IMR-90 (cell line): Measurements from ENCODE around the gene RELL1. TPM values are rescaled to one million over a fixed set of nuclear protein-coding genes. Genes with fewer than 3 reads are reported as not detected.

Experiments used
- ATAC-seq: fragments of 200-7000 bp; cut with Tn5 transposase; 2 replicates; pipeline ENCODE4 v1.9.1; 2020; ENCODE audit warnings: low read depth, mild to moderate bottlenecking, moderate library complexity
- BruUV-seq: library from RNA; stranded (reverse); fragments of 400-500 nt; replicated peaks from 2 replicates; lab custom pipeline; 2021; lab: Mats Ljungman, UMichigan
- CTCF ChIA-PET: fragments of 300-600 bp; formaldehyde crosslinking; extraction: SDS; loops from one replicate; lab custom pipeline; 2021; ENCODE audit warnings: antibody characterized with exemption; lab: Yijun Ruan, JAX
- POLR2A ChIA-PET: fragments of 300-600 bp; sonication (Branson Sonifier 250); formaldehyde crosslinking; loops from one replicate; lab custom pipeline; 2022; ENCODE audit warnings: antibody characterized with exemption; ENCODE audit not compliant: unreplicated experiment; lab: Charles Lee
- DNase-seq: peaks from one replicate; pipeline ENCODE4 v3.0.0; 2013
- H2AFZ ChIP-seq: replicated peaks from 2 replicates; pipeline ENCODE3; 2013; ENCODE audit warnings: low read length, mild to moderate bottlenecking; ENCODE audit not compliant: poor library complexity
- H2AK5ac ChIP-seq: 2 replicates; pipeline ENCODE4 v1.6.1; 2013; ENCODE audit warnings: low read depth, low read length, inconsistent platforms
- H2AK9ac ChIP-seq: replicated peaks from 2 replicates; pipeline ENCODE3; 2013; ENCODE audit warnings: mild to moderate bottlenecking, low read depth, low read length, moderate library complexity; ENCODE audit not compliant: poor library complexity
- H2BK120ac ChIP-seq: 2 replicates; pipeline ENCODE4 v1.6.1; 2013; ENCODE audit warnings: low read depth, low read length, inconsistent platforms
- H2BK15ac ChIP-seq: 3 replicates; pipeline ENCODE4 v1.6.1; 2013; ENCODE audit warnings: low read depth, low read length, inconsistent platforms
- H2BK20ac ChIP-seq: 2 replicates; pipeline ENCODE4 v1.6.1; 2013; ENCODE audit warnings: low read depth, mild to moderate bottlenecking, inconsistent platforms, low read length, moderate library complexity
- H2BK5ac ChIP-seq: 2 replicates; pipeline ENCODE4 v1.6.1; 2013; ENCODE audit warnings: mild to moderate bottlenecking, low read depth, low read length, inconsistent platforms; ENCODE audit not compliant: poor library complexity, severe bottlenecking
- H3K14ac ChIP-seq: replicated peaks from 2 replicates; pipeline ENCODE4 v1.6.1; 2013; ENCODE audit warnings: low read depth, low read length, inconsistent platforms
- H3K18ac ChIP-seq: 2 replicates; pipeline ENCODE4 v1.6.1; 2013; ENCODE audit warnings: low read depth, low read length, control low read depth
- H3K23ac ChIP-seq: 2 replicates; pipeline ENCODE4 v1.6.1; 2013; ENCODE audit warnings: low read depth, low read length, inconsistent platforms
- H3K27ac ChIP-seq: 2 replicates; pipeline ENCODE4 v1.5.1; 2013; ENCODE audit warnings: mild to moderate bottlenecking, control low read depth, low read length; ENCODE audit not compliant: insufficient read depth
- H3K27me3 ChIP-seq: 2 replicates; pipeline ENCODE4 v1.6.1; 2013; ENCODE audit warnings: low read length; ENCODE audit not compliant: control insufficient read depth, insufficient read depth
- H3K36me3 ChIP-seq: 2 replicates; pipeline ENCODE4 v1.6.1; 2013; ENCODE audit warnings: low read length, mixed read lengths; ENCODE audit not compliant: control insufficient read depth, insufficient read depth
- H3K4ac ChIP-seq: 2 replicates; pipeline ENCODE4 v1.6.1; 2013; ENCODE audit warnings: low read depth, low read length, inconsistent platforms
- H3K4me1 ChIP-seq: 2 replicates; pipeline ENCODE4 v1.6.1; 2013; ENCODE audit warnings: low read length, mixed read lengths; ENCODE audit not compliant: control insufficient read depth, insufficient read depth
- H3K4me2 ChIP-seq: 2 replicates; pipeline ENCODE4 v1.6.1; 2013; ENCODE audit warnings: low read depth, mild to moderate bottlenecking, control low read depth, low read length, moderate library complexity
- H3K4me3 ChIP-seq: 2 replicates; pipeline ENCODE4 v1.5.1; 2013; ENCODE audit warnings: low read depth, mild to moderate bottlenecking, control low read depth, low read length, moderate library complexity; ENCODE audit not compliant: insufficient read depth
- H3K56ac ChIP-seq: 2 replicates; pipeline ENCODE4 v1.6.1; 2013; ENCODE audit warnings: low read length, inconsistent platforms; ENCODE audit not compliant: insufficient read depth; ENCODE audit errors: extremely low read depth
- H3K79me1 ChIP-seq, 2 experiments: 2 replicates each; pipeline ENCODE4 v1.6.1; 2013; ENCODE audit warnings: low read length in 2 of 2, inconsistent platforms in 1 of 2, low read depth in 1 of 2
- H3K9ac ChIP-seq: 2 replicates; pipeline ENCODE4 v1.6.1; 2013; ENCODE audit warnings: low read depth, low read length, control low read depth
- H3K9me1 ChIP-seq: 2 replicates; pipeline ENCODE4 v1.6.1; 2013; ENCODE audit warnings: low read length, inconsistent platforms; ENCODE audit not compliant: insufficient read depth
- H3K9me3 ChIP-seq: 2 replicates; pipeline ENCODE4 v1.6.1; 2013; ENCODE audit warnings: low read length; ENCODE audit not compliant: control insufficient read depth, insufficient read depth
- H4K20me1 ChIP-seq: 2 replicates; pipeline ENCODE4 v1.6.1; 2013; ENCODE audit warnings: low read length, inconsistent platforms; ENCODE audit not compliant: insufficient read depth
- H4K5ac ChIP-seq: 2 replicates; pipeline ENCODE4 v1.6.1; 2013; ENCODE audit warnings: mild to moderate bottlenecking, low read depth, low read length, control low read depth
- H4K8ac ChIP-seq, 2 experiments: 2 replicates each; pipeline ENCODE4 v1.6.1; 2013; ENCODE audit warnings: low read depth in 2 of 2, low read length in 2 of 2, control low read depth in 1 of 2, inconsistent platforms in 1 of 2
- H4K91ac ChIP-seq: 2 replicates; pipeline ENCODE4 v1.6.1; 2013; ENCODE audit warnings: low read depth, low read length, inconsistent platforms; ENCODE audit not compliant: insufficient read depth
- BHLHE40 ChIP-seq: fragments of 150-350 bp; IDR thresholded peaks from 2 replicates; pipeline ENCODE4 v1.6.1; 2016; ENCODE audit warnings: mild to moderate bottlenecking, low read depth, low read length
- CEBPB ChIP-seq: IDR thresholded peaks from 2 replicates; pipeline ENCODE4 v1.6.1; 2012; ENCODE audit warnings: low read depth, low read length, improper control_type of control experiment
- CHD1 ChIP-seq: IDR thresholded peaks from 2 replicates; pipeline ENCODE4 v1.6.1; 2012; ENCODE audit warnings: low read depth, low read length, improper control_type of control experiment
- CTCF ChIP-seq: conservative IDR thresholded peaks from 2 replicates; pipeline ENCODE4 v1.5.1; 2012; ENCODE audit warnings: mild to moderate bottlenecking, low read depth, low read length, improper control_type of control experiment
- ELK1 ChIP-seq: fragments of 150-350 bp; IDR thresholded peaks from 2 replicates; pipeline ENCODE4 v1.6.1; 2016; ENCODE audit warnings: low read depth, mild to moderate bottlenecking, low read length, moderate library complexity, borderline replicate concordance
- FOS ChIP-seq: fragments of 150-350 bp; IDR thresholded peaks from 2 replicates; pipeline ENCODE4 v1.6.1; 2016; ENCODE audit warnings: low read depth, low read length
- MAFK ChIP-seq: IDR thresholded peaks from 2 replicates; pipeline ENCODE4 v1.6.1; 2012; ENCODE audit warnings: low read depth, low read length, improper control_type of control experiment
- MAZ ChIP-seq: IDR thresholded peaks from 2 replicates; pipeline ENCODE4 v1.6.1; 2012; ENCODE audit warnings: low read depth, mild to moderate bottlenecking, low read length, improper control_type of control experiment, moderate library complexity, borderline replicate concordance
- MXI1 ChIP-seq: IDR thresholded peaks from 2 replicates; pipeline ENCODE4 v1.6.1; 2012; ENCODE audit warnings: low read depth, mild to moderate bottlenecking, low read length, moderate library complexity, borderline replicate concordance
- NFE2L2 ChIP-seq: fragments of 150-350 bp; IDR thresholded peaks from 2 replicates; pipeline ENCODE4 v1.6.1; 2016; ENCODE audit warnings: low read depth, mild to moderate bottlenecking, low read length
- POLR2A ChIP-seq: IDR thresholded peaks from 2 replicates; pipeline ENCODE4 v1.6.1; 2012; ENCODE audit warnings: mild to moderate bottlenecking, low read depth, low read length
- RAD21 ChIP-seq: IDR thresholded peaks from 2 replicates; pipeline ENCODE4 v1.6.1; 2012; ENCODE audit warnings: low read length, improper control_type of control experiment
- RCOR1 ChIP-seq: IDR thresholded peaks from 2 replicates; pipeline ENCODE4 v1.6.1; 2012; ENCODE audit warnings: mild to moderate bottlenecking, low read length, improper control_type of control experiment; ENCODE audit not compliant: insufficient replicate concordance
- RFX5 ChIP-seq: IDR thresholded peaks from 2 replicates; pipeline ENCODE4 v1.8.0; 2012; ENCODE audit warnings: low read depth, mild to moderate bottlenecking, low read length, moderate library complexity
- SMC3 ChIP-seq: fragments of 150-350 bp; IDR thresholded peaks from 2 replicates; pipeline ENCODE4 v1.6.1; 2016; ENCODE audit warnings: low read depth, mild to moderate bottlenecking, antibody characterized with exemption, low read length, moderate library complexity
- USF2 ChIP-seq: fragments of 150-350 bp; IDR thresholded peaks from 2 replicates; pipeline ENCODE4 v1.6.1; 2017; ENCODE audit warnings: mild to moderate bottlenecking, antibody characterized with exemption, low read length, low read depth
- WGBS, 2 experiments: methylation state at CpG; one replicate each; pipeline versions ENCODE4 v1.1.5 to v1.1.7; 2013; ENCODE audit warnings: missing lambda C conversion rate in 2 of 2; ENCODE audit not compliant: insufficient read length in 1 of 2; ENCODE audit errors: extremely low coverage in 2 of 2; 5-methylcytosine and 5-hydroxymethylcytosine counted together
- dilution Hi-C: fragments of 300-500 bp; cut with HindIII; formaldehyde crosslinking; loops from one replicate; pipeline ENCODE4 v1.14.3; 2018; ENCODE audit warnings: low sequenced_read_pairs; ENCODE audit not compliant: unreplicated experiment
- in situ Hi-C: fragments of 300-500 bp; cut with MboI; formaldehyde crosslinking; loops from 3 replicates; pipeline ENCODE4 v1.14.3; 2019; ENCODE audit warnings: low sequenced_read_pairs, inconsistent platforms, mixed read lengths
- intact Hi-C: fragments of 100-400 bp; cut with micrococcal nuclease; formaldehyde crosslinking; loops from 2 replicates; pipeline ENCODE4 v1.10.0; 2022
- polyA plus RNA-seq, 3 experiments: library from polyadenylated mRNA; depleted of rRNA; stranded (reverse); fragments of >200 nt; gene quantifications; 2 replicates each; pipeline ENCODE4 v1.2.3, GENCODE V29; 2012; ENCODE audit warnings: low replicate concordance in 1 of 3
- total RNA-seq: library from RNA; depleted of rRNA; stranded (reverse); fragments of >200 nt; gene quantifications from 2 replicates; pipeline ENCODE4 v1.2.3, GENCODE V29; 2012

Gene RELL1
- total and polyA plus RNA-seq, 2 of the 4 experiments (the other 2 are of a cell fraction) = 6.8 to 39.6 TPM

GRCh38 chr4:37653601-37654000 lies 32.6 kb downstream of the RELL1 start:
- Histone ChIP-seq H3K56ac (no peak overlapping the region), H3K79me1 (peaks cover 45 to 55% of the 10 kb centered on the region in 2 experiments), H3K27ac (no peak overlapping the region), H4K20me1 (peaks cover 6% of the 10 kb centered on the region; the same call in 1 of the 2 replicates), H3K4ac (no peak overlapping the region), H2BK5ac (no peak overlapping the region), H2AK9ac (no peak overlapping the region), H3K9me1 (peaks cover 4% of the 10 kb centered on the region), H3K18ac (no peak overlapping the region), H3K14ac (no peak overlapping the region), H4K91ac (no peak overlapping the region), H2BK120ac (no peak overlapping the region), H3K27me3 (no peaks in the 10 kb centered on the region), H4K8ac (no peak overlapping the region), H4K5ac (no peak overlapping the region), H3K4me3 (no peak overlapping the region), H2AFZ (no peak overlapping the region), H3K23ac (no peak overlapping the region), H3K9me3 (peaks cover 6% of the 10 kb centered on the region), H2BK20ac (no peak overlapping the region), H2AK5ac (no peak overlapping the region), H3K9ac (no peak overlapping the region), H3K36me3 (no peaks in the 10 kb centered on the region; the same call in 1 of the 2 replicates), H3K4me2 (no peak overlapping the region), H2BK15ac (no peak overlapping the region), H3K4me1 (peaks cover 7% of the 10 kb centered on the region)
- WGBS, 2 experiments = no CpG with 5 or more reads among the region's 1 CpG
- no TSS peak for BruUV-seq
- in situ Hi-C loops = no loop called here
- intact Hi-C loops = no loop called here
- ChIA-PET CTCF (no interaction called here), POLR2A (no interaction called here)
- DNase-seq = no peak
- ATAC-seq = no peak
- no peak for TF ChIP-seq RAD21
- no peak for TF ChIP-seq MAFK
- no peak for TF ChIP-seq CTCF
- TF ChIP-seq CHD1 = no peak
- no peak for TF ChIP-seq CEBPB
- no peak for TF ChIP-seq MAZ
- no peak for TF ChIP-seq USF2
- TF ChIP-seq RCOR1 = no peak
- no peak for TF ChIP-seq SMC3
- no peak for TF ChIP-seq ELK1
- TF ChIP-seq NFE2L2 = no peak
- TF ChIP-seq POLR2A = no peak
- no peak for TF ChIP-seq RFX5
- TF ChIP-seq FOS = no peak
- TF ChIP-seq BHLHE40 = no peak
- no peak for TF ChIP-seq MXI1
- dilution Hi-C loops = no loop called here
